DLD1 (cell line): ENCODE results near the gene LY6G5C.
"Not testable (repeated sequence)": the region's sequence is repeated elsewhere in the genome, so short reads cannot be mapped to it uniquely, and the experiment has no call there.

Experiments used
- in situ Hi-C: cut with HindIII; loops from 2 replicates; pipeline ENCODE4 v1.10.0; 2017; ENCODE audit warnings: low sequenced_read_pairs

The LY6G5C gene

GRCh38 chr6:31715022-31715958 is 34.4 kb upstream of the LY6G5C start, which contains the start of gene LY6G6D:
Gene LY6G6D, plus strand, starts transcription at chr6:31715348. Its CDS starts 8 bp downstream, at chr6:31715356.
- in situ Hi-C loops: no loop called here

GRCh38 chr6:31713991-31714684 is 33.3 kb upstream of the LY6G5C start:
- in situ Hi-C loops: no loop called here

- in situ Hi-C loops: no loop called here
Measured at GRCh38 chr6:31713465-31713864, 32.6 kb upstream of the LY6G5C start.

- in situ Hi-C loops: no loop called here
Measured at GRCh38 chr6:31712296-31712695, 31.4 kb upstream of the LY6G5C start.

GRCh38 chr6:31711233-31711632 is 30.4 kb upstream of the LY6G5C start:
- in situ Hi-C loops: no loop called here

- in situ Hi-C loops: no loop called here
Measured at GRCh38 chr6:31710523-31711219, 29.8 kb upstream of the LY6G5C start.

GRCh38 chr6:31709157-31709556 is 28.3 kb upstream of the LY6G5C start:
- in situ Hi-C loops: not testable (repeated sequence)

GRCh38 chr6:31708224-31708623 is 27.4 kb upstream of the LY6G5C start:
- in situ Hi-C loops: no loop called here

GRCh38 chr6:31707701-31708100 is 26.8 kb upstream of the LY6G5C start:
- in situ Hi-C loops: no loop called here

GRCh38 chr6:31706599-31706998 is 25.7 kb upstream of the LY6G5C start, which contains the start of gene LY6G6F:
Gene LY6G6F, plus strand, starts transcription at chr6:31706866. Its CDS starts 41 bp downstream, at chr6:31706907.
- in situ Hi-C loops: no loop called here

- in situ Hi-C loops: no loop called here
Measured at GRCh38 chr6:31705931-31706330, 25.1 kb upstream of the LY6G5C start.

GRCh38 chr6:31702819-31703716 is 22.2 kb upstream of the LY6G5C start, which contains the start of gene ABHD16A:
Gene ABHD16A, minus strand, starts transcription at chr6:31703324. Its CDS starts 43 bp downstream, at chr6:31703281.
- in situ Hi-C loops: no loop called here

- in situ Hi-C loops: no loop called here
Measured at GRCh38 chr6:31702405-31702818, 21.5 kb upstream of the LY6G5C start.

- in situ Hi-C loops: no loop called here
Measured at GRCh38 chr6:31701666-31702404, 21.0 kb upstream of the LY6G5C start.

GRCh38 chr6:31700740-31701401 is 20.0 kb upstream of the LY6G5C start:
- in situ Hi-C loops: no loop called here

GRCh38 chr6:31697555-31697954 is 16.7 kb upstream of the LY6G5C start:
- in situ Hi-C loops: no loop called here

- in situ Hi-C loops: loop anchor here (5.0 kb wide), 1 partner anchor 39 kb away; no protein-coding TSS in a partner anchor
Measured at GRCh38 chr6:31693535-31693934, 12.7 kb upstream of the LY6G5C start.

GRCh38 chr6:31692886-31693285 is 12.0 kb upstream of the LY6G5C start:
- in situ Hi-C loops: loop anchor here (5.0 kb wide), 1 partner anchor 39 kb away; no protein-coding TSS in a partner anchor

- in situ Hi-C loops: loop anchor here (5.0 kb wide), 1 partner anchor 40 kb away; no protein-coding TSS in a partner anchor
Measured at GRCh38 chr6:31692353-31692752, 11.5 kb upstream of the LY6G5C start.
